ENCODE measurements around the gene ERBIN. TPM values are rescaled to one million over a fixed set of nuclear protein-coding genes. Genes with fewer than 3 reads are reported as not detected.

Gene ERBIN
- total and polyA plus RNA-seq, 2 experiments from 2014 or later: 46.4 to 112 TPM

DNA sequence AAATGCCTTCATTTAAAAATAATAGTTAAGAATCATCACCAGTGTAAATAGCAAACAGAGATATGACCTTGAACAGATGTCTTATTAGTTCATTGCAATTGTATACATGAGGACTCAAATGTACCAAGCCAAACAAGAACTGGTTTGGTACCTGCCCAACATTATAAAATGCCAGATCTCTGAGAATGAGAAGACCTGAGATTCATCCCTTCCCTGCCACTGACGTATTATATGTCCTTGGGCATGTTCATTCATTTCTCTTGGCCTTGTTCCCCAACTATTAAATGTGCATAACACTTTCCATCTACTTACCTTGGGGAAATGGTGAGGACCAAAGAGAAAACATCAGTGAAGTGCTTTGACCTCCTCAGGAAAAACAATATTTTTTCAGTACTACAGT is 33.6 kb upstream of the ERBIN start:
- no peak for DNase-seq
- Histone ChIP-seq H3K79me2 (ENCODE audit: insufficient read depth) (no peaks in the 10 kb centered on the region), H4K20me1 (ENCODE audit: insufficient read depth) (no peaks in the 10 kb centered on the region), H3F3A (ENCODE audit: insufficient read depth) (no peaks in the 10 kb centered on the region), H3K36me3 (ENCODE audit: low read depth) (no peaks in the 10 kb centered on the region), H2AFZ (no peak overlapping the region), H3K4me1 (ENCODE audit: insufficient read depth) (no peaks in the 10 kb centered on the region), H3K27me3 (replicated peaks; ENCODE audit: insufficient read depth) (no peaks in the 10 kb centered on the region), H3K9me3 (ENCODE audit: low read depth) (no peaks in the 10 kb centered on the region), H3K27ac (no peak overlapping the region), H3K9me2 (ENCODE audit: insufficient read depth) (no peaks in the 10 kb centered on the region), H3K9ac (no peak overlapping the region), H3K4me3 (no peak overlapping the region), H3K4me2 (ENCODE audit: unreplicated experiment) (no peak overlapping the region)
- in situ Hi-C loops (cut with MboI): no loop called here
- no peak for TF ChIP-seq EZH2 (IDR thresholded peaks at IDR 0.05; ENCODE audit: insufficient read depth, poor library complexity, severe bottlenecking)
- TF ChIP-seq EZH2phosphoT487 (IDR thresholded peaks at IDR 0.05; ENCODE audit: insufficient read depth, low read depth): no peak
- 37 to 48% methylated on average over 1 of the region's 1 CpG for WGBS, 2 experiments (ENCODE audit: low coverage in 1 of 2, low lambda C conversion rate in 2 of 2, missing lambda C conversion rate in 2 of 2)

- Histone ChIP-seq H3K9me2 (ENCODE audit: insufficient read depth) (no peaks in the 10 kb centered on the region), H3K27ac (no peak overlapping the region), H2AFZ (no peak overlapping the region), H3K4me3 (no peak overlapping the region), H3K4me1 (ENCODE audit: insufficient read depth) (no peaks in the 10 kb centered on the region), H3K27me3 (replicated peaks; ENCODE audit: insufficient read depth) (no peaks in the 10 kb centered on the region), H3K4me2 (ENCODE audit: unreplicated experiment) (no peak overlapping the region), H3K9ac (no peak overlapping the region), H3K9me3 (ENCODE audit: low read depth) (no peaks in the 10 kb centered on the region), H3K79me2 (ENCODE audit: insufficient read depth) (no peaks in the 10 kb centered on the region), H3F3A (ENCODE audit: insufficient read depth) (no peaks in the 10 kb centered on the region), H3K36me3 (ENCODE audit: low read depth) (no peaks in the 10 kb centered on the region), H4K20me1 (ENCODE audit: insufficient read depth) (no peaks in the 10 kb centered on the region)
- WGBS, 2 experiments (ENCODE audit: low coverage in 1 of 2, low lambda C conversion rate in 2 of 2, missing lambda C conversion rate in 2 of 2): 84 to 90% methylated on average over 8 to 9 of the region's 9 CpGs
- TF ChIP-seq EZH2 (IDR thresholded peaks at IDR 0.05; ENCODE audit: insufficient read depth, poor library complexity, severe bottlenecking): no peak
- TF ChIP-seq EZH2phosphoT487 (IDR thresholded peaks at IDR 0.05; ENCODE audit: insufficient read depth, low read depth): no peak
- in situ Hi-C loops (cut with MboI): no loop called here
- DNase-seq: no peak
These were observed 32.5 kb upstream of the ERBIN start for GRCh38 chr5:65893749-65894430.

DNA sequence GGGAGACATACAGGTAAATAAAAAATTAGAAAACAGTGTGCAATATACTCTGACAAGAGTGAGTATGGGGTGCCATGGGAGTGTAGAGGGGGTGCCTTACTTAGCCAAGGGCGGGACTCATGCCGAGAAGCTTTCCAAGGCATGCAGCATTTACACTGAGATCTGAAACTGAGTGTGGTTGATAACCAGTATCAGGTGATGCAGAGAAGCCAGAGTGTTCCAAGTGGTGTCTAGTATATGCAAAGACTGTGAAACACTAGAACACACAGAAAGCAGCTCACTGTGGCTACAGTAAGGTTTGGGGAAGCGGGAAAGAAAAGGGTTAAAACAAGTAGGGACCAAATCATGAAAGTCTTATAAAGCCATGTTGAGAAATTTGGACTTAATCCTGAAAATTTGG is 30.5 kb upstream of the ERBIN start:
- Histone ChIP-seq H3K9me2 (ENCODE audit: insufficient read depth) (no peaks in the 10 kb centered on the region), H3K4me1 (ENCODE audit: insufficient read depth) (no peaks in the 10 kb centered on the region), H3F3A (ENCODE audit: insufficient read depth) (no peaks in the 10 kb centered on the region), H3K9ac (no peak overlapping the region), H3K27ac (no peak overlapping the region), H3K4me2 (ENCODE audit: unreplicated experiment) (no peak overlapping the region), H3K9me3 (ENCODE audit: low read depth) (no peaks in the 10 kb centered on the region), H2AFZ (no peak overlapping the region), H3K79me2 (ENCODE audit: insufficient read depth) (no peaks in the 10 kb centered on the region), H3K27me3 (replicated peaks; ENCODE audit: insufficient read depth) (no peaks in the 10 kb centered on the region), H4K20me1 (ENCODE audit: insufficient read depth) (no peaks in the 10 kb centered on the region), H3K4me3 (no peak overlapping the region), H3K36me3 (ENCODE audit: low read depth) (no peaks in the 10 kb centered on the region)
- in situ Hi-C loops (cut with MboI): no loop called here
- WGBS, 2 experiments (ENCODE audit: low coverage in 1 of 2, low lambda C conversion rate in 2 of 2, missing lambda C conversion rate in 2 of 2): 92 to 93% methylated on average over 3 of the region's 3 CpGs
- TF ChIP-seq EZH2phosphoT487 (IDR thresholded peaks at IDR 0.05; ENCODE audit: insufficient read depth, low read depth) (no peak), EZH2 (IDR thresholded peaks at IDR 0.05; ENCODE audit: insufficient read depth, poor library complexity, severe bottlenecking) (no peak)
- no peak for DNase-seq

- H3K4me1 ChIP-seq (ENCODE audit: insufficient read depth): no peaks in the 10 kb centered on the region
- no peaks in the 10 kb centered on the region for H3K9me3 ChIP-seq (ENCODE audit: low read depth)
- no peaks in the 10 kb centered on the region for H4K20me1 ChIP-seq (ENCODE audit: insufficient read depth)
- no peaks in the 10 kb centered on the region for H3K36me3 ChIP-seq (ENCODE audit: low read depth)
- H3K4me3 ChIP-seq: no peak overlapping the region
- in situ Hi-C loops (cut with MboI): no loop called here
- no peaks in the 10 kb centered on the region for H3K79me2 ChIP-seq (ENCODE audit: insufficient read depth)
- H3K27me3 ChIP-seq (replicated peaks; ENCODE audit: insufficient read depth): no peaks in the 10 kb centered on the region
- no peaks in the 10 kb centered on the region for H3K9me2 ChIP-seq (ENCODE audit: insufficient read depth)
- no peak for TF ChIP-seq EZH2phosphoT487 (IDR thresholded peaks at IDR 0.05; ENCODE audit: insufficient read depth, low read depth)
- no peak overlapping the region for H3K27ac ChIP-seq
- no peak for DNase-seq
- no peak overlapping the region for H3K4me2 ChIP-seq (ENCODE audit: unreplicated experiment)
- no peaks in the 10 kb centered on the region for H3F3A ChIP-seq (ENCODE audit: insufficient read depth)
- no peak overlapping the region for H2AFZ ChIP-seq
- H3K9ac ChIP-seq: no peak overlapping the region
- 98 to 100% methylated on average over 2 of the region's 2 CpGs for WGBS, 2 experiments (ENCODE audit: low coverage in 1 of 2, low lambda C conversion rate in 2 of 2, missing lambda C conversion rate in 2 of 2)
These were observed 25.6 kb upstream of the ERBIN start for GRCh38 chr5:65900746-65901145.

- no peak for DNase-seq
- H3K4me3 ChIP-seq: no peak overlapping the region
- no peak overlapping the region for H3K27ac ChIP-seq
- H2AFZ ChIP-seq: no peak overlapping the region
- no peaks in the 10 kb centered on the region for H3K9me2 ChIP-seq (ENCODE audit: insufficient read depth)
- H3K4me2 ChIP-seq (ENCODE audit: unreplicated experiment): no peak overlapping the region
- no peaks in the 10 kb centered on the region for H3F3A ChIP-seq (ENCODE audit: insufficient read depth)
- H3K9ac ChIP-seq: no peak overlapping the region
- H4K20me1 ChIP-seq (ENCODE audit: insufficient read depth): no peaks in the 10 kb centered on the region
- H3K36me3 ChIP-seq (ENCODE audit: low read depth): no peaks in the 10 kb centered on the region
- TF ChIP-seq EZH2 (IDR thresholded peaks at IDR 0.05; ENCODE audit: insufficient read depth, poor library complexity, severe bottlenecking) (no peak), EZH2phosphoT487 (IDR thresholded peaks at IDR 0.05; ENCODE audit: insufficient read depth, low read depth) (no peak)
- no peaks in the 10 kb centered on the region for H3K27me3 ChIP-seq (replicated peaks; ENCODE audit: insufficient read depth)
- H3K4me1 ChIP-seq (ENCODE audit: insufficient read depth): no peaks in the 10 kb centered on the region
- no peaks in the 10 kb centered on the region for H3K79me2 ChIP-seq (ENCODE audit: insufficient read depth)
- no peaks in the 10 kb centered on the region for H3K9me3 ChIP-seq (ENCODE audit: low read depth)
- in situ Hi-C loops (cut with MboI): no loop called here
- 91 to 99% methylated on average over 4 of the region's 4 CpGs for WGBS, 2 experiments (ENCODE audit: low coverage in 1 of 2, low lambda C conversion rate in 2 of 2, missing lambda C conversion rate in 2 of 2)
These were observed 24.3 kb upstream of the ERBIN start for GRCh38 chr5:65902104-65902503.

Data from GM23248 (cell line).